SK-N-SH (cell line): Measurements from ENCODE around the gene PALLD. TPM values are rescaled to one million over a fixed set of nuclear protein-coding genes. Genes with fewer than 3 reads are reported as not detected.

Source experiments
- CTCF ChIA-PET: fragments of 300-600, 350-600 bp; formaldehyde crosslinking; extraction: SDS; loops from one replicate; lab custom pipeline; 2021; lab: Yijun Ruan, JAX
- POLR2A ChIA-PET: fragments of 350-600 bp; sonication (Branson Sonifier 250); formaldehyde crosslinking; extraction: SDS; loops from one replicate; lab custom pipeline; 2020; ENCODE audit warnings: antibody characterized with exemption, inconsistent platforms; lab: Yijun Ruan, JAX
- DNase-seq: peaks from one replicate; pipeline ENCODE4 v3.0.0; 2012
- H2AFZ ChIP-seq: fragments of 200-600 bp; sonication (generic); 2 replicates; pipeline ENCODE4 v1.8.1; 2016; ENCODE audit warnings: antibody characterized with exemption, mild to moderate bottlenecking, low read depth
- H3F3A ChIP-seq: fragments of 200-600 bp; sonication (generic); replicated peaks from 2 replicates; pipeline ENCODE3; 2016; ENCODE audit warnings: antibody characterized with exemption, mild to moderate bottlenecking; ENCODE audit not compliant: insufficient read depth
- H3K27ac ChIP-seq, 2 experiments: fragments of 200-500 bp in 1 of 2; fragments of 200-600 bp in 1 of 2; sonication (Bioruptor generic) in 1 of 2; sonication (generic), shearing (Covaris generic) in 1 of 2; 2 replicates each; pipeline versions ENCODE4 v1.5.1 to v1.6.1; 2014 to 2016; ENCODE audit warnings: low read depth in 2 of 2, inconsistent platforms in 1 of 2, low read length in 1 of 2, mild to moderate bottlenecking in 1 of 2, mixed read lengths in 1 of 2
- H3K27me3 ChIP-seq: fragments of 200-600 bp; sonication (generic), shearing (Covaris generic); 2 replicates; pipeline ENCODE4 v1.6.1; 2016; ENCODE audit warnings: mixed run types; ENCODE audit not compliant: insufficient read depth
- H3K36me3 ChIP-seq, 2 experiments: fragments of 200-500 bp in 1 of 2; fragments of 200-600 bp in 1 of 2; sonication (Bioruptor generic) in 1 of 2; sonication (generic) in 1 of 2; replicated peaks in 1 of 2; 2 replicates each; pipeline versions ENCODE3 to v1.5.1; 2014 to 2016; ENCODE audit warnings: low read length in 1 of 2, mild to moderate bottlenecking in 1 of 2; ENCODE audit not compliant: insufficient read depth in 2 of 2, control insufficient read depth in 1 of 2
- H3K4me1 ChIP-seq, 2 experiments: fragments of 200-500 bp in 1 of 2; fragments of 200-600 bp in 1 of 2; sonication (Bioruptor generic) in 1 of 2; sonication (generic), shearing (Covaris generic) in 1 of 2; 2 replicates each; pipeline versions ENCODE4 v1.5.1 to v1.6.1; 2014 to 2016; ENCODE audit warnings: low read depth in 1 of 2, low read length in 1 of 2, mixed run types in 1 of 2; ENCODE audit not compliant: insufficient read depth in 2 of 2, control insufficient read depth in 1 of 2
- H3K4me2 ChIP-seq: fragments of 200-600 bp; sonication (generic), shearing (Covaris generic); 2 replicates; pipeline ENCODE4 v1.6.1; 2017; ENCODE audit warnings: mixed run types
- H3K4me3 ChIP-seq, 2 experiments: fragments of 200-500 bp in 1 of 2; fragments of 200-600 bp in 1 of 2; sonication (Bioruptor generic) in 1 of 2; sonication (generic), shearing (Covaris generic) in 1 of 2; 2 replicates each; pipeline versions ENCODE4 v1.5.1 to v1.8.1; 2014 to 2016; ENCODE audit warnings: low read depth in 2 of 2, inconsistent platforms in 1 of 2, low read length in 1 of 2, mild to moderate bottlenecking in 1 of 2, mixed read lengths in 1 of 2, moderate library complexity in 1 of 2
- H3K79me2 ChIP-seq: fragments of 200-600 bp; sonication (generic); 2 replicates; pipeline ENCODE4 v1.8.1; 2017; ENCODE audit warnings: mild to moderate bottlenecking; ENCODE audit not compliant: insufficient read depth
- H3K9ac ChIP-seq: fragments of 200-600 bp; sonication (generic); 2 replicates; pipeline ENCODE4 v1.6.1; 2017; ENCODE audit warnings: mixed run types
- H3K9me2 ChIP-seq: fragments of 200-600 bp; sonication (generic); 2 replicates; pipeline ENCODE4 v1.6.1; 2017; ENCODE audit warnings: mixed run types
- H3K9me3 ChIP-seq: fragments of 200-600 bp; sonication (generic); 2 replicates; pipeline ENCODE4 v1.6.1; 2017; ENCODE audit warnings: mixed run types, mild to moderate bottlenecking, moderate library complexity
- H4K20me1 ChIP-seq: fragments of 200-600 bp; sonication (generic); 2 replicates; pipeline ENCODE4 v1.6.1; 2017; ENCODE audit warnings: mild to moderate bottlenecking, mixed run types; ENCODE audit not compliant: insufficient read depth
- CHD2 ChIP-seq: fragments of 150-350 bp; IDR thresholded peaks from 2 replicates; pipeline ENCODE4 v1.6.1; 2018; ENCODE audit warnings: low read length; ENCODE audit not compliant: partially characterized antibody
- CTCF ChIP-seq: fragments of 200-600 bp; sonication (generic); IDR thresholded peaks from 2 replicates; pipeline ENCODE4 v1.6.1; 2017; ENCODE audit warnings: antibody characterized with exemption, mild to moderate bottlenecking, moderate library complexity
- EZH2phosphoT487 ChIP-seq: fragments of 200-600 bp; sonication (generic); IDR thresholded peaks from 2 replicates; pipeline ENCODE4 v1.6.1; 2017; ENCODE audit warnings: low read depth, mixed run types, mild to moderate bottlenecking, antibody characterized with exemption, moderate library complexity, borderline replicate concordance
- FOSL2 ChIP-seq: IDR thresholded peaks from 2 replicates; pipeline ENCODE4 v1.4.0; 2012; ENCODE audit warnings: low read depth, mild to moderate bottlenecking, moderate library complexity, borderline replicate concordance
- FOXJ3 ChIP-seq: sonication (generic); formaldehyde crosslinking; IDR thresholded peaks from 2 replicates; pipeline ENCODE4 v1.5.1; 2020; ENCODE audit warnings: mild to moderate bottlenecking, missing genetic modification reagents
- GABPA ChIP-seq: IDR thresholded peaks from 2 replicates; pipeline ENCODE4 v1.4.0; 2012; ENCODE audit warnings: low read depth, mild to moderate bottlenecking
- IRF3 ChIP-seq: fragments of 150-350 bp; IDR thresholded peaks from 2 replicates; pipeline ENCODE4 v1.6.1; 2016; ENCODE audit warnings: mild to moderate bottlenecking, low read depth, low read length
- JUND ChIP-seq: IDR thresholded peaks from 2 replicates; pipeline ENCODE4 v1.4.0; 2012
- MEF2A ChIP-seq: IDR thresholded peaks from 2 replicates; pipeline ENCODE4 v1.4.0; 2012; ENCODE audit warnings: low read depth, borderline replicate concordance
- MXI1 ChIP-seq: IDR thresholded peaks from 2 replicates; pipeline ENCODE4 v1.6.1; 2012; ENCODE audit warnings: mild to moderate bottlenecking, low read depth, low read length, improper control_type of control experiment
- NFIC ChIP-seq: IDR thresholded peaks from 2 replicates; pipeline ENCODE4 v1.4.0; 2012; ENCODE audit warnings: borderline replicate concordance
- RFX5 ChIP-seq: IDR thresholded peaks from 2 replicates; pipeline ENCODE4 v1.6.1; 2012; ENCODE audit warnings: mild to moderate bottlenecking, improper control_type of control experiment, low read length
- SMC3 ChIP-seq: IDR thresholded peaks from 2 replicates; pipeline ENCODE4 v1.6.1; 2012; ENCODE audit warnings: low read depth, low read length, improper control_type of control experiment
- TAF1 ChIP-seq: IDR thresholded peaks from 2 replicates; pipeline ENCODE4 v1.6.1; 2012; ENCODE audit warnings: low read depth, mild to moderate bottlenecking, low read length, moderate library complexity, borderline replicate concordance
- TCF12 ChIP-seq: IDR thresholded peaks from 2 replicates; pipeline ENCODE4 v1.4.0; 2012
- USF2 ChIP-seq: fragments of 150-350 bp; IDR thresholded peaks from 2 replicates; pipeline ENCODE4 v1.6.1; 2017; ENCODE audit warnings: antibody characterized with exemption, low read length, low read depth, borderline replicate concordance
- YY1 ChIP-seq: IDR thresholded peaks from 2 replicates; pipeline ENCODE4 v1.4.0; 2012; ENCODE audit warnings: low read depth, mild to moderate bottlenecking
- ZBTB33 ChIP-seq: IDR thresholded peaks from 2 replicates; pipeline ENCODE4 v1.4.0; 2012; ENCODE audit warnings: low read depth, borderline replicate concordance
- WGBS: methylation state at CpG from one replicate; pipeline ENCODE4 v1.1.6; 2017; ENCODE audit warnings: low lambda C conversion rate; 5-methylcytosine and 5-hydroxymethylcytosine counted together
- polyA plus RNA-seq, 3 experiments: library from polyadenylated mRNA; depleted of rRNA; stranded (reverse); fragments of >200 nt; gene quantifications; 2 replicates each; pipeline ENCODE4 v1.2.3, GENCODE V29; 2012
- TF ChIP-seq, protein P1 (sequence below): IDR thresholded peaks from 2 replicates; pipeline ENCODE4 v1.4.0; 2012; ENCODE audit warnings: low read depth, borderline replicate concordance

PALLD gene
- polyA plus RNA-seq, 1 of the 3 experiments (the other 2 are of a cell fraction): 33.0 TPM

DNA sequence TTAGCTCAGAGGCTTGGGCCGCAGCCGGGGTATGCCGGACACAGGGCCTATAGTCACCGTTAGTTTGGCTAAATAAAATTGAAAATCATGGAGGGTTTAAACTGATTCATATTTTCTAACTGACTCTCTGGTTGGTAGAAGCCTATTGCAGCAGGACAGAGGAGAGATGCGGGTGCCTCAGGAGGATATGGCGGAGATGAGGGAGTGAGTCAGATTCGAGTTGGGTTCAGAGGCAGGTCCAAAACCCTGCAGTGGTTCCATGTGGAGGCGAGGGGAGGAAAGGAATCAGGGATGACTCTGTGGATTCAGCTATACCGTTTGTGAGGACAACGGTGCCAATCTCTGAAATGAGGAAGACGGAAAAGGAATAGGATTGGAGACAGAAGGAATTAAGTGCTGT, 176.6 kb downstream of the PALLD start:
- 93% methylated on average over 11 of the region's 11 CpGs for WGBS
- POLR2A ChIA-PET: no interaction called here
- no peaks in the 10 kb centered on the region for H3K79me2 ChIP-seq

More for the DNA sequence above, 176.6 kb downstream of the PALLD start:
- Histone ChIP-seq H3K4me1 (no peaks in the 10 kb centered on the region; a peak in 1 of 4 replicates), H3F3A (no peaks in the 10 kb centered on the region), H3K9me3 (no peaks in the 10 kb centered on the region), H3K27ac (no peak overlapping the region), H3K27me3 (no peaks in the 10 kb centered on the region), H3K4me3 (no peak overlapping the region), H3K9ac (no peak overlapping the region), H4K20me1 (no peaks in the 10 kb centered on the region), H2AFZ (no peak overlapping the region), H3K36me3 (peaks cover 0 to 4% of the 10 kb centered on the region in 2 experiments), H3K9me2 (no peaks in the 10 kb centered on the region), H3K4me2 (no peak overlapping the region)
- CTCF ChIA-PET: interaction anchor here (0.5 to 1.1 kb wide), 2 partner anchors 18 to 28 kb away, joined by 3 to 5 read pairs; no protein-coding TSS in a partner anchor
- TF ChIP-seq, protein P1, sequence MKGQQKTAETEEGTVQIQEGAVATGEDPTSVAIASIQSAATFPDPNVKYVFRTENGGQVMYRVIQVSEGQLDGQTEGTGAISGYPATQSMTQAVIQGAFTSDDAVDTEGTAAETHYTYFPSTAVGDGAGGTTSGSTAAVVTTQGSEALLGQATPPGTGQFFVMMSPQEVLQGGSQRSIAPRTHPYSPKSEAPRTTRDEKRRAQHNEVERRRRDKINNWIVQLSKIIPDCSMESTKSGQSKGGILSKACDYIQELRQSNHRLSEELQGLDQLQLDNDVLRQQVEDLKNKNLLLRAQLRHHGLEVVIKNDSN: no peak
- no peak for TF ChIP-seq IRF3
- TF ChIP-seq NFIC: no peak
- no peak for TF ChIP-seq JUND
- no peak for TF ChIP-seq EZH2phosphoT487
- TF ChIP-seq FOXJ3 (CRISPR knock-in tag): no peak
- TF ChIP-seq TCF12: no peak
- no peak for TF ChIP-seq RFX5
- no peak for TF ChIP-seq MEF2A
- TF ChIP-seq ZBTB33: no peak
- TF ChIP-seq YY1: no peak
- TF ChIP-seq SMC3: no peak
- TF ChIP-seq FOSL2: no peak
- TF ChIP-seq GABPA: no peak
- no peak for TF ChIP-seq USF2
- TF ChIP-seq CTCF: no peak
- TF ChIP-seq MXI1: no peak
- no peak for TF ChIP-seq CHD2
- no peak for TF ChIP-seq TAF1
- no peak for DNase-seq
